Aorta (tissue), 5 donors: ENCODE results near the gene NPPA. TPM values are rescaled to one million over a fixed set of nuclear protein-coding genes. Genes with fewer than 3 reads are reported as not detected.

Experiments
- ATAC-seq: fragments of 200-7000 bp; cut with Tn5 transposase; one replicate; pipeline ENCODE4 v1.9.1; 2022; ENCODE audit warnings: moderate library complexity; ENCODE audit not compliant: low FRiP score
- DNase-seq, 2 donors: peaks; one replicate each; pipeline ENCODE4 v3.0.0-alpha.2; 2020
- H3K27ac ChIP-seq, 2 donors: one replicate each; pipeline ENCODE4 v1.5.1; 2013; ENCODE audit warnings: low read length in 2 of 2, mild to moderate bottlenecking in 2 of 2, moderate library complexity in 2 of 2, control low read depth in 1 of 2, inconsistent platforms in 1 of 2, low read depth in 1 of 2
- H3K27me3 ChIP-seq, 2 donors: one replicate each; pipeline ENCODE4 v1.6.1; 2013; ENCODE audit warnings: control low read depth in 1 of 2, low read length in 1 of 2, mild to moderate bottlenecking in 1 of 2, moderate library complexity in 1 of 2; ENCODE audit not compliant: insufficient read depth in 2 of 2, control insufficient read depth in 1 of 2
- H3K36me3 ChIP-seq, 2 donors: one replicate each; pipeline ENCODE4 v1.6.1; 2013; ENCODE audit warnings: control low read depth in 1 of 2, low read length in 1 of 2, mild to moderate bottlenecking in 1 of 2; ENCODE audit not compliant: insufficient read depth in 2 of 2, control insufficient read depth in 1 of 2
- H3K4me1 ChIP-seq, 2 donors: one replicate each; pipeline ENCODE4 v1.6.1; 2013; ENCODE audit warnings: low read length in 2 of 2, control low read depth in 1 of 2, mild to moderate bottlenecking in 1 of 2, moderate library complexity in 1 of 2; ENCODE audit not compliant: insufficient read depth in 2 of 2, control insufficient read depth in 1 of 2
- H3K4me3 ChIP-seq, 2 donors: one replicate each; pipeline ENCODE4 v1.5.1; 2013; ENCODE audit warnings: low read length in 2 of 2, control low read depth in 1 of 2, mild to moderate bottlenecking in 1 of 2
- H3K9me3 ChIP-seq: one replicate; pipeline ENCODE4 v1.6.1; 2013; ENCODE audit warnings: mild to moderate bottlenecking, low read length; ENCODE audit not compliant: control insufficient read depth
- WGBS, 2 donors: extraction: QIAGEN DNeasy Blood & Tissue Kit; methylation state at CpG; one replicate each; pipeline ENCODE4 v1.1.7; 2013; 5-methylcytosine and 5-hydroxymethylcytosine counted together
- intact Hi-C, 2 donors: fragments of 100-400 bp; cut with DNase I; formaldehyde crosslinking; loops; one replicate each; pipeline versions ENCODE4 v1.14.2 to v1.15.0; 2022
- polyA plus RNA-seq, 2 donors: library from polyadenylated mRNA; stranded (reverse); fragments of 200-250 nt; gene quantifications; one replicate each; pipeline ENCODE4 v1.2.3, GENCODE V29; 2013
- total RNA-seq, 2 donors: library from RNA; stranded (reverse); fragmentation: NEBNext Ultra II Directional; extraction: Animal tissue kit (Norgen Biotek cat#: 25700); gene quantifications; one replicate each; pipeline ENCODE4 v1.2.1, GENCODE V29; 2021
- donor health status: healthy with polysubstance abuse.
- donor health status: Bipolar disorder and iron deficiency.
- donor health status: DM: no; HTN: no; CAD: no.
- donor health status: DM: no; HTN: no; CAD: no.
- donor health status: DM: yes; HTN: yes; CAD: no.

Gene NPPA
- total and polyA plus RNA-seq, 4 donors = 0.23 to 5.5 (median 0.48) TPM; not detected in 1

DNA sequence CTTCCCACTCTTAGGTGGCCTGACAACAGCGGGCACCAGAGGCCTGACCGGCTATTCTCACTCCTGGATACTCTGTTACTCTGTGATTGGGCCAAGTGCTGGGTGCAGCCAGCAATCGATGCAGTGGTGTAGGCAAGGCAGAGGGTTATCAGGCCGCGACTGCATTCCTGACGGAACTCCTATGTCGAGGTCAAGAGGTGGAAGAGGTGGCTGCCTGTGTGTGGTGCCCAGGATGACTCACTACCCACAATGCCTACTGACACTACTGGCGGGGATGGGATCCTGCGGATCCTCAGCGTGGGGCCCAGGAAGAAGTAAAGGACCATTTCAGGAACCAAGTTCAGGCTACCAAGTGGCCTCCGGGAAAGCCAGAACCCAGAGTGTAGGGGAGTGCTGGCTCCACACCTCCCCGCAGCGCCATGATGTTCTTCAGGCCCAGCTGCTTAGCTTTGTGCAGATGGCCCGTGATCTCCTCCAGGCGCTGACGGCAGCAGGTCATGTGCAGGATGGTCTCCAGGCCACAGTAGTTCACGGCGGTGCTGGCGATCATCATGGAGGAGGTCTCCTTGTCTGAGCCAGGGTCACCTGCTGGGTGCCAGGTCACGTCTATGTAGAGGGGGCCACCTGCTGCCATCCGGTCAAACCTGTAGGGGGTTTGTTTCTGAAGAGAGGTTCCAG is 46.7 kb downstream of the NPPA start:
- peak in 1 of 2 donors; percentile 57 for DNase-seq
- no peaks in the 10 kb centered on the region for H3K9me3 ChIP-seq
- H3K4me3 ChIP-seq = no peak overlapping the region
- 86 to 89% methylated on average over 21 of the region's 21 CpGs for WGBS, 2 donors
- peaks cover 0 to 8% of the 10 kb centered on the region in 2 donors for H3K4me1 ChIP-seq
- intact Hi-C loops = loop anchor here in 1 of 2 donors (5.0 kb wide), 1 partner anchor 64 kb away; the partner anchor contains the start of gene AGTRAP
- no peaks in the 10 kb centered on the region for H3K27me3 ChIP-seq
- H3K36me3 ChIP-seq = no peaks in the 10 kb centered on the region
- ATAC-seq = no peak
- H3K27ac ChIP-seq = no peak overlapping the region

DNA sequence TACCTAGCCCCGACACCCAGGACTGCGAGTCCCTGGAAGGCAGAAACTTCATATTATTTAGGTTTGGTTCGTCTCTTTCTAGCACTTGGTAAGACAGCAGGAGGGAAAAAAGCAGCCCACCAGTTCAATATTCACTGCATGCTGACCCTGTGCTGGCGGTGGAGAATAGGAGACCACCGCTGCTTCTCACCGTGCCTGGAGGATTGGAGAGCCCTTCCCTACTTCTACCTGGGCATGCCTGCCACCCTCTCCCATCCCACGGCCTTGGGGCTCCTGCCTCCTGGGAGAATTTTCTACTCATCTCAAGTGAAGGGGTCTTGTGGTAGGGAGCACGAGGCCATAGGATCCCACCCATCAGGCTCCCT is 47.2 kb downstream of the NPPA start:
- no peak for ATAC-seq
- no peaks in the 10 kb centered on the region for H3K9me3 ChIP-seq
- H3K4me3 ChIP-seq = no peak overlapping the region
- H3K27me3 ChIP-seq = no peaks in the 10 kb centered on the region
- intact Hi-C loops = loop anchor here in 1 of 2 donors (5.0 kb wide), 1 partner anchor 63 kb away; the partner anchor contains the start of gene AGTRAP
- H3K27ac ChIP-seq = no peak overlapping the region
- peaks cover 0 to 8% of the 10 kb centered on the region in 2 donors for H3K4me1 ChIP-seq
- H3K36me3 ChIP-seq = no peaks in the 10 kb centered on the region
- 89 to 96% methylated on average over 8 of the region's 8 CpGs for WGBS, 2 donors
- peak in 1 of 2 donors; percentile 41 for DNase-seq

DNA sequence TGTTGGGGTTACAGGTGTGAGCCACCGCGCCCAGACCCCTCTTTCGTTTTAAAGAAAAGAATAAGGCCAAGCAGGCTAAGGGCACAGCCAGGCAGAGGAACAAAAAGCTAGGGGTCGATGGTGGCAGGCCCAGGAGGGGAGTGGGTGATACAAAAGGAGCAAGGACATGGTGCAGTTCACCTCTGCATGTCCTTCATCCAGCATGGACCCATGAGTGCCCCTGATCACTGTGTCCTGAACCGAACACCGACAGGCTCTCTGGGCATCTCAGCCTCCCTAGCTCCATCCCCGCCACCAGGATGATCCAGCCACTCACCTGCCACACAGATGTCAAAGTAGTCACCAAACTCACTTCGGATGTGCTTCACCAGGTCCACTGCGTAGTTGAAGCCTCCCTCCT is 47.7 kb downstream of the NPPA start:
- H3K27ac ChIP-seq = no peak overlapping the region
- peak in 1 of 2 donors; percentile 59 for DNase-seq
- peaks cover 0 to 8% of the 10 kb centered on the region in 2 donors for H3K4me1 ChIP-seq

DNA sequence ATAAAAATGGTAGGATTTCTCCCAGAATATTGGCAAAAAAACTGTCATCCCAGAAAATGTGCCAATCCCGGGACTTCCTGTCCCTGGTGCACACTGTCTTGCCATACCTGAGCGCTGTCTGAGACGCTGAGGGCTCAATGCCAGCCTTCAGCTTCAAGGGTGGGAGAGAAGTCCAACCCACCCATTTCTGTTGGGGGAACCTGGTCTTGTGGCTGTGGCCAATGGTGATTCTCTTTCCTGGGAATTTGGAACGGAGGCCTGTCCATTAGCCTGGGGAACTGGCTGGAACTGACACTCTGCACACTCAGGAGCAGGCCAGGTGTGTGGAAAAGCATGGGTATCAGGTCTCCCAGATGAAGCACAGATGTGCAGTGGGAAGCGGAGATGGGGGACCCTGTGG is 48.5 kb downstream of the NPPA start:
- Histone ChIP-seq H3K4me1 (peaks cover 0 to 5% of the 10 kb centered on the region in 2 donors), H3K27ac (no peak overlapping the region), H3K9me3 (no peaks in the 10 kb centered on the region), H3K4me3 (no peak overlapping the region), H3K27me3 (no peaks in the 10 kb centered on the region), H3K36me3 (peaks cover 0 to 2% of the 10 kb centered on the region in 2 donors)
- 97 to 98% methylated on average over 5 of the region's 5 CpGs for WGBS, 2 donors
- ATAC-seq (no peak), DNase-seq (peak in 1 of 2 donors; percentile 39)
- intact Hi-C loops = no loop called here

More for the DNA sequence above, 47.7 kb downstream of the NPPA start:
- intact Hi-C loops = loop anchor here in 1 of 2 donors (5.0 kb wide), 1 partner anchor 63 kb away; the partner anchor contains the start of gene AGTRAP
- no peak for ATAC-seq
- H3K27me3 ChIP-seq = no peaks in the 10 kb centered on the region
- peaks cover 0 to 2% of the 10 kb centered on the region in 2 donors for H3K36me3 ChIP-seq
- H3K9me3 ChIP-seq = no peaks in the 10 kb centered on the region
- no peak overlapping the region for H3K4me3 ChIP-seq
- WGBS, 2 donors = 96 to 98% methylated on average over 9 of the region's 9 CpGs

DNA sequence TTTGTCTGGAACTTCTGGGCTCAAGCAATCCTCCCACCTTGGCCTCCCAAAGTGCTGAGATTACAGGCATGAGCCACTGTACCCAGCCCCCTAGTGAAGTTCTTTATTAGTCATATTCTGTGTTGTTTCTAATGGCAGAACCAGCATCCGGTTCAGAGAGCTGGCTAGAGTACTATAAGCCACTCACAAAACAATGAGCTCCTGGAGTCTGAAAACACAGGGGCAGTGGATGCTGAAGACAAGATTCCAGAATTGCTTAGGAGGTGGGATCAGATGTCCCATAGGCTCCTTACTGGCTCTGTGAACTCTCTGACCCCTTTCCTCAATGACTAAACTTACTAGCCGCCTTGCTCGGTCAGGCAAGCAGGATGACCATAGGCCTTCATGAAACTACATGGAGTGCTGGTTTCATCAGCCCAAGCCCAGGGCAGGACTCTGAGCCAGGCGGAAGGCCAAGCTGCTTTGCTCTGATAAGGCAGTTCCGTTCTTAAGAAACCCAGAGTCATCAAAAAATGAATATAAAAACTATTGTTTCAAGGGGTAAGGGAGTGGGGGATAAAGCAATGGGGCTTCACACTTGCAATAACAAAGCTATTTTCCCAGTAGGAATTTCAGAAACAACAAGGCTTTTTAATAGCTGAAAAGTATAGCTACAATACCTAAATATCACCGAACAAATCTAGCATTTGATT is 49.9 kb downstream of the NPPA start:
- H3K27ac ChIP-seq = peak overlapping the region; percentile 53 to 82
- DNase-seq = peak; percentile 89
- 19 to 22% methylated on average over 6 of the region's 6 CpGs for WGBS, 2 donors
- peak; percentile 87 for ATAC-seq
- peaks cover 0 to 5% of the 10 kb centered on the region in 2 donors for H3K4me1 ChIP-seq
- no peaks in the 10 kb centered on the region for H3K27me3 ChIP-seq
- peaks cover 0 to 7% of the 10 kb centered on the region in 2 donors for H3K36me3 ChIP-seq
- no peaks in the 10 kb centered on the region for H3K9me3 ChIP-seq
- intact Hi-C loops = no loop called here
- H3K4me3 ChIP-seq = no peak overlapping the region

DNA sequence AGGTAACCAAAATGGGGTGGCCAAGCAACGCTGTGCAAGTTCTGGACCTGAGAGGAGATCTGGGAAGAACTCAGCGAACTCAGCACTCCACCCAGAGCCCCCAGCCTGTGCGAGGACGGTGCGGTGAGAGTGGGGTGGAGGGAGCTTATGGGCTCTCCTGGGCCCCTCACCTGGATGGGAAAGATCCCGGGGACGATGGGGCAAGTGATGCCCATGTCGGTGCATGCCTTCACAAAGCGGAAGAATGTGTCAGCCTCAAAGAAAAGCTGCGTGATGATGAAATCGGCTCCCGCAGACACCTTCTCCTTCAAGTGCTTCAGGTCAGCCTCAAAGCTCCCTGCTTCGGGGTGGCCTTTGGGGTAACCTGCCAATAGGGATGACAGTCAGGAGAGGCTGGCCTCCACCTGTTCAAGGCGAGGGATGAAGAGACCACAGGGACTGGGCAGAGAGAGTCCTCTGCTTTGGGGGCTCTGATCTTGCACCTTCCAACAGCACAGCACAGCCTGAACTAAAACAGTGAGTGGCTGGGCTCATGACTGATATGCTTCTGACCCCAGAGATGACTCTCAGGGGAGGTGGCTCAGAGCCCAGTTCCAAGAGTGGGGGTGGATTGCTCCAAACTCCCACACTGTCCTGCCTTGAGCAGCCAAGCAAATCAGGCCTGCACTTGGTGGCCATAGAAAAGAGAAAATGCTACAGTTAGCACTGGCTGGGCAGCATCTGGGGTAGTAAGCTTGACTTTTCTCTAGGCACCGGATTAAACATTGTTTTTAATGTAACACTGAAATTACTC is 51.4 kb downstream of the NPPA start:
- ATAC-seq (no peak), DNase-seq (peak in 1 of 2 donors; percentile 76)
- Histone ChIP-seq H3K27me3 (no peaks in the 10 kb centered on the region), H3K36me3 (peaks cover 0 to 7% of the 10 kb centered on the region in 2 donors), H3K27ac (peak overlapping the region in 1 of 2 donors; percentile 24), H3K4me3 (no peak overlapping the region), H3K4me1 (peaks cover 0 to 5% of the 10 kb centered on the region in 2 donors), H3K9me3 (no peaks in the 10 kb centered on the region)
- 92 to 93% methylated on average over 15 of the region's 15 CpGs for WGBS, 2 donors
- intact Hi-C loops = no loop called here

Other genes with a start within 250 kb of the NPPA start
- gene FBXO2, start 193.4 kb downstream of the NPPA start, total RNA-seq = 1 to 10 TPM; 1.7 to 9.8 TPM
- gene FBXO2, start 193.4 kb downstream of the NPPA start, polyA plus RNA-seq = 1 to 10 TPM in 1 of 2 donors, under 1 TPM in 1; 0.87 to 7.3 TPM
- gene FBXO44, start 192.9 kb downstream of the NPPA start, total RNA-seq = 10 to 100 TPM; 10.4 to 29.0 TPM
- 10 to 100 TPM; 13.1 to 40.6 TPM for gene FBXO44, start 192.9 kb downstream of the NPPA start, polyA plus RNA-seq
- gene FBXO6, start 183.6 kb downstream of the NPPA start, total RNA-seq = 1 to 10 TPM; 4.1 to 7.5 TPM
- gene FBXO6, start 183.6 kb downstream of the NPPA start, polyA plus RNA-seq = 10 to 100 TPM; 11.4 to 12.1 TPM
- gene MAD2L2, start 166.6 kb downstream of the NPPA start, total RNA-seq = 10 to 100 TPM; 23.4 to 24.1 TPM
- 10 to 100 TPM; 25.2 to 41.8 TPM for gene MAD2L2, start 166.6 kb downstream of the NPPA start, polyA plus RNA-seq
- under 1 TPM in 1 of 2 donors, not detected in 1; 0.21 TPM for gene DRAXIN, start 156.1 kb downstream of the NPPA start, total RNA-seq
- under 1 TPM in 1 of 2 donors, not detected in 1; 0.03 TPM for gene DRAXIN, start 156.1 kb downstream of the NPPA start, polyA plus RNA-seq
- 10 to 100 TPM; 33.4 to 40.3 TPM for gene AGTRAP, start 111.6 kb downstream of the NPPA start, total RNA-seq
- gene AGTRAP, start 111.6 kb downstream of the NPPA start, polyA plus RNA-seq = 10 to 100 TPM; 22.2 to 61.2 TPM
- 1 to 10 TPM; 1.3 to 3.6 TPM for gene C1orf167, start 85.6 kb downstream of the NPPA start, total RNA-seq
- gene C1orf167, start 85.6 kb downstream of the NPPA start, polyA plus RNA-seq = 1 to 10 TPM in 1 of 2 donors, under 1 TPM in 1; 0.75 to 2.3 TPM
- 10 to 100 TPM; 32.1 to 53.0 TPM for gene MTHFR, start 41.8 kb downstream of the NPPA start, total RNA-seq
- 10 to 100 TPM in 1 of 2 donors, 1 to 10 TPM in 1; 4.6 to 22.0 TPM for gene MTHFR, start 41.8 kb downstream of the NPPA start, polyA plus RNA-seq
- gene CLCN6, start 41.6 kb downstream of the NPPA start, total RNA-seq = 10 to 100 TPM; 25.8 to 37.5 TPM
- 10 to 100 TPM in 1 of 2 donors, 1 to 10 TPM in 1; 3.9 to 15.5 TPM for gene CLCN6, start 41.6 kb downstream of the NPPA start, polyA plus RNA-seq
- gene NPPB, start 11.2 kb upstream of the NPPA start, total RNA-seq = not detected
- 10 to 100 TPM in 1 of 2 donors, under 1 TPM in 1; 0.87 to 25.7 TPM for gene NPPB, start 11.2 kb upstream of the NPPA start, polyA plus RNA-seq
- 10 to 100 TPM; 31.7 to 37.1 TPM for gene KIAA2013, start 78.6 kb upstream of the NPPA start, total RNA-seq
- 10 to 100 TPM; 19.7 to 34.6 TPM for gene KIAA2013, start 78.6 kb upstream of the NPPA start, polyA plus RNA-seq
- gene PLOD1, start 86.9 kb upstream of the NPPA start, total RNA-seq = 10 to 100 TPM; 80.2 to 95.9 TPM
- 10 to 100 TPM; 28.9 to 60.0 TPM for gene PLOD1, start 86.9 kb upstream of the NPPA start, polyA plus RNA-seq
- 10 to 100 TPM; 57.1 TPM for gene MFN2, start 132.7 kb upstream of the NPPA start, total RNA-seq
- 10 to 100 TPM; 22.4 to 33.3 TPM for gene MFN2, start 132.7 kb upstream of the NPPA start, polyA plus RNA-seq
- gene MIIP, start 171.7 kb upstream of the NPPA start, total RNA-seq = 10 to 100 TPM; 19.5 to 25.4 TPM
- gene MIIP, start 171.7 kb upstream of the NPPA start, polyA plus RNA-seq = 100 to 1,000 TPM in 1 of 2 donors, 10 to 100 TPM in 1; 16.3 to 132 TPM
- 1 to 10 TPM in 1 of 2 donors, under 1 TPM in 1; 0.88 to 4.7 TPM for gene TNFRSF8, start 215.5 kb upstream of the NPPA start, total RNA-seq
- gene TNFRSF8, start 215.5 kb upstream of the NPPA start, polyA plus RNA-seq = 1 to 10 TPM in 1 of 2 donors, under 1 TPM in 1; 0.74 to 1.8 TPM